ENCODE measurements around the gene NYAP1. TPM values are rescaled to one million over a fixed set of nuclear protein-coding genes. Genes with fewer than 3 reads are reported as not detected.
A peak's percentile ranks its signal among the peaks of the same experiment; 100 is the strongest.

NYAP1 gene
- total and polyA plus RNA-seq, 2 of the 8 experiments (the other 6 are each of a cell fraction or from before 2014, with no cell fraction given), result 1.9 to 4.6 TPM

GRCh38 chr7:100469227-100470044, 14.3 kb upstream of the NYAP1 start (continued):
- TF ChIP-seq USF2 (IDR thresholded peaks at IDR 0.05; ENCODE audit: low read length), result 0 out of 2 replicates have a peak, but pooled peaks have one; percentile 20
- no peak for TF ChIP-seq POLR2AphosphoS5 (IDR thresholded peaks at IDR 0.05; ENCODE audit: low read depth, low read length)
- TF ChIP-seq BACH1 (IDR thresholded peaks at IDR 0.05; ENCODE audit: low read length), result no peak
- 0 out of 2 replicates have a peak, but pooled peaks have one; percentile 15 for TF ChIP-seq MAX (IDR thresholded peaks at IDR 0.05)
- TF ChIP-seq JUND (IDR thresholded peaks at IDR 0.05; ENCODE audit: low read length), result peak; percentile 12; the same call in 1 of the 2 replicates
- TF ChIP-seq CEBPB (IDR thresholded peaks at IDR 0.05; ENCODE audit: low read depth, low read length), result no peak
- TF ChIP-seq ATF3 (IDR thresholded peaks at IDR 0.05; ENCODE audit: insufficient read depth, low read depth, low read length), result no peak
- no peak for TF ChIP-seq SRF (IDR thresholded peaks at IDR 0.05; ENCODE audit: low read depth, low read length)
- no peak for TF ChIP-seq CBX5 (IDR thresholded peaks at IDR 0.05; ENCODE audit: low read depth, low read length)
- TF ChIP-seq EP300 (IDR thresholded peaks at IDR 0.05; ENCODE audit: borderline replicate concordance in 1 of 2, low read depth in 2 of 2, low read length in 2 of 2), result no peak
- TF ChIP-seq ZNF274 (IDR thresholded peaks at IDR 0.05; ENCODE audit: borderline replicate concordance, extremely low read depth, low read length), result no peak

All from H1 (cell line).